Skin epidermis (tissue), 12 donors: ENCODE measurements around the gene ISLR.

Source experiments
- H3K27ac ChIP-seq, 21 experiments: fragments of 200-600 bp; sonication (generic) in 11 of 21; one replicate each; pipeline ENCODE4 v1.5.0; 2020; ENCODE audit warnings: mild to moderate bottlenecking in 3 of 21, inconsistent platforms in 2 of 21, moderate library complexity in 2 of 21
- H3K4me3 ChIP-seq, 7 experiments: fragments of 200-600 bp; sonication (generic) in 2 of 7; one replicate each; pipeline ENCODE4 v1.5.0; 2020; ENCODE audit warnings: inconsistent platforms in 2 of 7, mild to moderate bottlenecking in 2 of 7, moderate library complexity in 1 of 7

Gene ISLR

GRCh38 chr15:74185710-74186348 is 12.3 kb downstream of the ISLR start:
- Histone ChIP-seq H3K4me3 (no peak overlapping the region), H3K27ac (peak overlapping the region in 1 of 21 experiments; percentile 30)

- no peak overlapping the region for H3K27ac ChIP-seq
- H3K4me3 ChIP-seq = no peak overlapping the region
Observed at GRCh38 chr15:74188216-74188615, 14.7 kb downstream of the ISLR start.

GRCh38 chr15:74191798-74192197 is 18.3 kb downstream of the ISLR start:
- H3K4me3 ChIP-seq = no peak overlapping the region
- H3K27ac ChIP-seq = no peak overlapping the region

- peak overlapping the region in 1 of 21 experiments; percentile 33 for H3K27ac ChIP-seq
Observed at GRCh38 chr15:74192751-74193150, 19.2 kb downstream of the ISLR start.

GRCh38 chr15:74193299-74193718 is 19.8 kb downstream of the ISLR start:
- no peak overlapping the region for H3K4me3 ChIP-seq

More at GRCh38 chr15:74192751-74193150, 19.2 kb downstream of the ISLR start:
- no peak overlapping the region for H3K4me3 ChIP-seq

GRCh38 chr15:74193905-74194304 is 20.4 kb downstream of the ISLR start:
- H3K27ac ChIP-seq = peak overlapping the region in 6 of 21 experiments; percentile 7 to 78 (median 46)

More at GRCh38 chr15:74193299-74193718, 19.8 kb downstream of the ISLR start:
- peak overlapping the region in 6 of 21 experiments; percentile 7 to 78 (median 46) for H3K27ac ChIP-seq

GRCh38 chr15:74194572-74195559 is 21.4 kb downstream of the ISLR start:
- Histone ChIP-seq H3K4me3 (no peak overlapping the region), H3K27ac (peak overlapping the region in 1 of 21 experiments; percentile 78)

More at GRCh38 chr15:74193905-74194304, 20.4 kb downstream of the ISLR start:
- no peak overlapping the region for H3K4me3 ChIP-seq

GRCh38 chr15:74196175-74196574 is 22.7 kb downstream of the ISLR start:
- Histone ChIP-seq H3K27ac (peak overlapping the region in 2 of 21 experiments; percentile 14 to 57), H3K4me3 (no peak overlapping the region)

GRCh38 chr15:74197176-74197965 is 23.9 kb downstream of the ISLR start:
- Histone ChIP-seq H3K27ac (peak overlapping the region in 3 of 21 experiments; percentile 14 to 57 (median 25)), H3K4me3 (no peak overlapping the region)

GRCh38 chr15:74199297-74199652 is 25.8 kb downstream of the ISLR start:
- H3K27ac ChIP-seq = peak overlapping the region in 1 of 21 experiments; percentile 82
- H3K4me3 ChIP-seq = no peak overlapping the region

- peak overlapping the region in 1 of 21 experiments; percentile 82 for H3K27ac ChIP-seq
- H3K4me3 ChIP-seq = no peak overlapping the region
Observed at GRCh38 chr15:74200412-74200815, 26.9 kb downstream of the ISLR start.

- H3K4me3 ChIP-seq = no peak overlapping the region
- peak overlapping the region in 4 of 21 experiments; percentile 29 to 82 (median 43) for H3K27ac ChIP-seq
Observed at GRCh38 chr15:74200871-74201419, 27.4 kb downstream of the ISLR start.

GRCh38 chr15:74201710-74202420 is 28.4 kb downstream of the ISLR start:
- H3K4me3 ChIP-seq = no peak overlapping the region
- H3K27ac ChIP-seq = peak overlapping the region in 4 of 21 experiments; percentile 16 to 82 (median 48)

GRCh38 chr15:74202452-74203401 is 29.2 kb downstream of the ISLR start, which contains the start of gene STRA6:
TSS of gene STRA6 (minus strand) at chr15:74202787. CDS start at chr15:74202267, 520 bp downstream.
- H3K4me3 ChIP-seq = no peak within 1 kb of the TSS
- H3K27ac ChIP-seq = peak within 1 kb of the TSS in 6 of 21 experiments; percentile 6 to 82 (median 42)

- Histone ChIP-seq H3K4me3 (no peak overlapping the region), H3K27ac (no peak overlapping the region)
Observed at GRCh38 chr15:74203914-74204431, 30.5 kb downstream of the ISLR start.

- Histone ChIP-seq H3K27ac (no peak overlapping the region), H3K4me3 (no peak overlapping the region)
Observed at GRCh38 chr15:74205582-74205947, 32.1 kb downstream of the ISLR start.

- no peak overlapping the region for H3K27ac ChIP-seq
- H3K4me3 ChIP-seq = no peak overlapping the region
Observed at GRCh38 chr15:74206801-74207281, 33.3 kb downstream of the ISLR start.
